K562 (cell line): ENCODE data around the gene FGGY. TPM values are rescaled to one million over a fixed set of nuclear protein-coding genes. Genes with fewer than 3 reads are reported as not detected.

Source experiments
- ATAC-seq: fragments of 200-7000 bp; cut with Tn5 transposase; 3 replicates; pipeline ENCODE4 v1.9.1; 2020; ENCODE audit warnings: moderate library complexity
- BruUV-seq: library from RNA; stranded (reverse); fragments of 400-500 nt; replicated peaks from 2 replicates; lab custom pipeline; 2021; lab: Mats Ljungman, UMichigan
- CTCF ChIA-PET: fragments of 300-600 bp; formaldehyde crosslinking; extraction: SDS; loops from one replicate; lab custom pipeline; 2021; ENCODE audit warnings: low intra/inter-chr PET ratio; lab: Yijun Ruan, JAX
- POLR2A ChIA-PET: fragments of 300-600, 350-650 bp; sonication (Branson Sonifier 250); formaldehyde crosslinking; extraction: SDS; loops from one replicate; lab custom pipeline; 2021; ENCODE audit warnings: antibody characterized with exemption, inconsistent platforms; lab: Yijun Ruan, JAX
- DNase-seq, 4 experiments: peaks; one replicate each; pipeline versions ENCODE4 v3.0.0 to v3.0.0-alpha.2; 2011 to 2018; ENCODE audit warnings: low spot score in 3 of 4, mixed read lengths in 3 of 4; ENCODE audit errors: extremely low read depth in 1 of 4
- FAIRE-seq: peaks from 2 replicates; lab custom pipeline; 2011; peaks lifted over from hg19 to GRCh38; lab: Jason Lieb, UNC
- H2AFZ ChIP-seq: 2 replicates; pipeline ENCODE4 v1.6.0; 2011; ENCODE audit warnings: low read depth, low read length, control low read depth, inconsistent platforms
- H3K27ac ChIP-seq: fragments of 200-600 bp; 3 replicates; pipeline ENCODE4 v1.8.0; 2011; ENCODE audit warnings: low read depth, mild to moderate bottlenecking, control low read depth, inconsistent platforms, low read length, moderate library complexity, mixed read lengths; ENCODE audit errors: extremely low read depth
- H3K27me3 ChIP-seq, 2 experiments: fragments of 300-600 bp in 1 of 2; 2 replicates in 1 of 2; 3 replicates in 1 of 2; pipeline versions ENCODE4 v1.6.0 to v1.8.0; 2011; ENCODE audit warnings: inconsistent platforms in 2 of 2, low read length in 2 of 2, mild to moderate bottlenecking in 1 of 2, mixed read lengths in 1 of 2, moderate library complexity in 1 of 2; ENCODE audit not compliant: control insufficient read depth in 2 of 2, insufficient read depth in 2 of 2
- H3K36me3 ChIP-seq: fragments of 300-600 bp; 3 replicates; pipeline ENCODE4 v1.8.0; 2011; ENCODE audit warnings: mild to moderate bottlenecking, low read length, inconsistent platforms; ENCODE audit not compliant: control insufficient read depth, insufficient read depth
- H3K4me1 ChIP-seq, 2 experiments: fragments of 200-600 bp in 1 of 2; replicated peaks in 1 of 2; 2 replicates in 1 of 2; 3 replicates in 1 of 2; pipeline versions ENCODE4 v1.5.1 to v1.8.0; 2011; ENCODE audit warnings: inconsistent platforms in 2 of 2, low read length in 2 of 2, mild to moderate bottlenecking in 1 of 2, mixed read lengths in 1 of 2, moderate library complexity in 1 of 2; ENCODE audit not compliant: control insufficient read depth in 2 of 2, insufficient read depth in 2 of 2
- H3K4me2 ChIP-seq: 2 replicates; pipeline ENCODE4 v1.6.1; 2011; ENCODE audit warnings: low read length, control low read depth, inconsistent platforms, mixed read lengths; ENCODE audit not compliant: insufficient read depth
- H3K4me3 ChIP-seq: fragments of 200-600 bp; sonication (generic), shearing (Covaris generic); 2 replicates; pipeline ENCODE4 v1.5.1; 2016; ENCODE audit warnings: control low read depth, inconsistent platforms
- H3K79me2 ChIP-seq: fragments of 200-600 bp; 3 replicates; pipeline ENCODE4 v1.8.0; 2011; ENCODE audit warnings: low read length, inconsistent platforms; ENCODE audit not compliant: control insufficient read depth, insufficient read depth
- H3K9ac ChIP-seq, 2 experiments: 2 replicates each; pipeline versions ENCODE4 v1.6.0 to v1.6.1; 2011; ENCODE audit warnings: low read depth in 2 of 2, low read length in 2 of 2, control low read depth in 1 of 2, inconsistent platforms in 1 of 2, mild to moderate bottlenecking in 1 of 2, mixed read lengths in 1 of 2; ENCODE audit not compliant: insufficient read depth in 1 of 2
- H3K9me1 ChIP-seq: one replicate; pipeline ENCODE4 v1.6.0; 2011; ENCODE audit warnings: inconsistent platforms, mild to moderate bottlenecking, low read length, moderate library complexity; ENCODE audit not compliant: control insufficient read depth, insufficient read depth
- H3K9me3 ChIP-seq: replicated peaks from 2 replicates; pipeline ENCODE4 v1.5.1; 2011; ENCODE audit warnings: low read depth, low read length, inconsistent platforms; ENCODE audit not compliant: control insufficient read depth, insufficient read depth
- H4K20me1 ChIP-seq: replicated peaks from 2 replicates; pipeline ENCODE4 v1.6.1; 2011; ENCODE audit warnings: low read length, inconsistent platforms, mixed read lengths; ENCODE audit not compliant: control insufficient read depth, insufficient read depth
- ARID2 ChIP-seq: fragments of 450-650 bp; IDR thresholded peaks from 2 replicates; pipeline ENCODE4 v1.6.1; 2017; ENCODE audit warnings: antibody characterized with exemption, mild to moderate bottlenecking
- ARID3A ChIP-seq: IDR thresholded peaks from 2 replicates; pipeline ENCODE4 v1.6.1; 2012; ENCODE audit warnings: low read depth, low read length, improper control_type of control experiment, borderline replicate concordance
- ELK1 ChIP-seq: sonication (generic); formaldehyde crosslinking; IDR thresholded peaks from 2 replicates; pipeline ENCODE4 v1.8.1; 2022; ENCODE audit warnings: missing genetic modification reagents
- FIP1L1 ChIP-seq: fragments of 200-400 bp; formaldehyde crosslinking; IDR thresholded peaks from 2 replicates; pipeline ENCODE4 v1.6.1; 2018; ENCODE audit warnings: mild to moderate bottlenecking, low read depth, low read length; ENCODE audit not compliant: poor library complexity, severe bottlenecking
- FOXA1 ChIP-seq: fragments of 450-650 bp; IDR thresholded peaks from 2 replicates; pipeline ENCODE4 v1.6.1; 2016; ENCODE audit warnings: mild to moderate bottlenecking, borderline replicate concordance
- HES1 ChIP-seq: fragments of 450-650 bp; IDR thresholded peaks from 2 replicates; pipeline ENCODE4 v1.6.1; 2016; ENCODE audit warnings: low read depth, mild to moderate bottlenecking, moderate library complexity
- HNRNPH1 ChIP-seq: fragments of 200-400 bp; formaldehyde crosslinking; optimal IDR thresholded peaks from 2 replicates; pipeline ENCODE3; 2017; ENCODE audit warnings: low read depth, mild to moderate bottlenecking, low read length, moderate library complexity
- SETDB1 ChIP-seq: IDR thresholded peaks from one replicate; pipeline ENCODE4 v1.6.1; 2012; ENCODE audit warnings: low read length, control low read depth, inconsistent platforms
- ZBTB26 ChIP-seq: fragments of 450-650 bp; formaldehyde crosslinking; IDR thresholded peaks from 2 replicates; pipeline ENCODE4 v1.4.0; 2022; ENCODE audit warnings: missing genetic modification characterization
- ZNF134 ChIP-seq: fragments of 250-450 bp; sonication (Bioruptor Pico); conservative IDR thresholded peaks from 2 replicates; pipeline ENCODE4 v1.4.0; 2020
- ZNF165 ChIP-seq: fragments of 250-450 bp; sonication (Bioruptor Pico); IDR thresholded peaks from 2 replicates; pipeline ENCODE4 v1.4.0; 2020; ENCODE audit warnings: borderline replicate concordance
- ZNF592 ChIP-seq: fragments of 450-650 bp; IDR thresholded peaks from 2 replicates; pipeline ENCODE4 v1.6.1; 2017; ENCODE audit warnings: antibody characterized with exemption, mild to moderate bottlenecking
- ZNF707 ChIP-seq: fragments of 250-450 bp; sonication (Bioruptor Pico); conservative IDR thresholded peaks from 2 replicates; pipeline ENCODE4 v1.8.0; 2022; ENCODE audit warnings: inconsistent platforms, mild to moderate bottlenecking, moderate library complexity
- WGBS: fragments of 100-300 bp; shearing (Covaris generic); methylation state at CpG from one replicate; pipeline ENCODE4 v1.1.6; 2016; ENCODE audit warnings: low coverage, mixed read lengths; ENCODE audit not compliant: insufficient coverage; ENCODE audit errors: missing lambda C conversion rate; 5-methylcytosine and 5-hydroxymethylcytosine counted together
- in situ Hi-C: fragments of 300-500 bp; cut with MboI; formaldehyde crosslinking; loops from 4 replicates; pipeline ENCODE4 v1.15.0; 2018; ENCODE audit warnings: inconsistent platforms, mixed read lengths
- intact Hi-C: fragments of 100-400 bp; cut with micrococcal nuclease; formaldehyde crosslinking; loops from 2 replicates; pipeline ENCODE4 v1.14.2; 2022
- polyA plus RNA-seq, 8 experiments: library from polyadenylated mRNA; depleted of rRNA in 4 of 8; stranded (reverse) in 5 of 8; unstranded in 3 of 8; fragments of >200 nt; fragmentation: Nextera tagmentation in 2 of 8; fragmentation: Illumina TruSeq in 1 of 8; extraction: Ambion mirVana in 2 of 8; extraction: Trizol in 1 of 8; gene quantifications; 2 replicates each; pipeline versions ENCODE4 v1.2.1 to v1.2.3, GENCODE V29; 2011 to 2014; ENCODE audit warnings: inconsistent platforms in 1 of 8, missing spikeins in 1 of 8
- total RNA-seq, 7 experiments: library from RNA; depleted of rRNA in 6 of 7; stranded (reverse); fragments of >200 nt in 6 of 7; fragmentation: Illumina TruSeq in 2 of 7; extraction: Trizol in 2 of 7; gene quantifications; 2 replicates each; pipeline versions ENCODE4 v1.2.1 to v1.2.3, GENCODE V29; 2011 to 2021; ENCODE audit warnings: low replicate concordance in 1 of 7

FGGY gene
- total and polyA plus RNA-seq, 9 of the 15 experiments (the other 6 are each of a cell fraction or from before 2014, with no cell fraction given): 9.7 to 19.2 (median 12.6) TPM

- Histone ChIP-seq H4K20me1 (no peaks in the 10 kb centered on the region), H3K27me3 (peaks cover 0 to 5% of the 10 kb centered on the region in 2 experiments; a peak in 2 of 5 replicates), H3K4me3 (no peak overlapping the region), H2AFZ (no peak overlapping the region), H3K9me1 (no peaks in the 10 kb centered on the region), H3K36me3 (no peaks in the 10 kb centered on the region), H3K4me1 (no peaks in the 10 kb centered on the region), H3K4me2 (no peak overlapping the region), H3K9me3 (no peaks in the 10 kb centered on the region), H3K79me2 (no peaks in the 10 kb centered on the region), H3K9ac (no peak overlapping the region), H3K27ac (no peak overlapping the region)
- no peak for DNase-seq
- CTCF ChIA-PET: no interaction called here
- intact Hi-C loops (loop anchor here (10.0 kb wide), 2 partner anchors 395 to 505 kb away; partner anchors contain the start of gene FGGY), in situ Hi-C loops (no loop called here)
- no TSS peak for BruUV-seq
- 40% methylated on average over 1 of the region's 1 CpG for WGBS
- no peak for FAIRE-seq
- no peak for ATAC-seq
- POLR2A ChIA-PET: interaction anchor here (1.5 kb wide), 1 partner anchor 15 kb away, joined by 5 read pairs; no protein-coding TSS in a partner anchor
- TF ChIP-seq ZNF134 (CRISPR knock-in tag): no peak
- no peak for TF ChIP-seq ARID2
- no peak for TF ChIP-seq ZNF592
- TF ChIP-seq HNRNPH1: no peak
- TF ChIP-seq ELK1 (CRISPR knock-in tag): no peak
- no peak for TF ChIP-seq ZNF165 (CRISPR knock-in tag)
- TF ChIP-seq ZBTB26 (CRISPR knock-in tag): no peak
- TF ChIP-seq ARID3A: no peak
- no peak for TF ChIP-seq FOXA1
- TF ChIP-seq ZNF707: no peak
- TF ChIP-seq SETDB1: no peak
- no peak for TF ChIP-seq FIP1L1
- TF ChIP-seq HES1: no peak
These were observed 392.8 kb downstream of the FGGY start for GRCh38 chr1:59689730-59690129.
